ENCODE measurements around the gene TXNDC9.
"Not testable (repeated sequence)": the region's sequence is repeated elsewhere in the genome, so short reads cannot be mapped to it uniquely, and the experiment has no call there.

Gene TXNDC9

DNA sequence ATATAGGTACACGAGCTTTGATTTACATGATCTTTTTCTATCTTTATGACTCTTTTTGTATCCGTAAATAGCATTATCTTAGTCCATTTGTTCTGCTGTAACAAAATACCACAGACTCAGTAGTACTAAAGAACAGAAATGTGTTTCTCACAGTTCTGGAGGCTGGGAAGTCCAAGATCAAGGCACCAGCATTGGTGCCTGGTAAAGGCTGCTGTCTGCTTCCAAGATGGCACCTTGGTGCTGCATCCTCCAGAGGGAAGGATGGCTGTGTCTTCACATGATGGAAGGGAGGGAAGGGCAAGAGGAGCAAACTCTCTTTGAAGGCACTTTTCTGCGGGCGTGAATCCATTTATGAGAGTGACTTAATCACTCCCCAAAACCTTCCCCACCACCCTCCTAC is 37.0 kb upstream of the TXNDC9 start:
- TF ChIP-seq CTCF (IDR thresholded peaks at IDR 0.05; ENCODE audit: insufficient read depth, low read depth, low read length, missing control alignments), result no peak
- no peak overlapping the region for H3K4me3 ChIP-seq (ENCODE audit: low read length)
- DNase-seq (ENCODE audit: low read depth), result no peak

DNA sequence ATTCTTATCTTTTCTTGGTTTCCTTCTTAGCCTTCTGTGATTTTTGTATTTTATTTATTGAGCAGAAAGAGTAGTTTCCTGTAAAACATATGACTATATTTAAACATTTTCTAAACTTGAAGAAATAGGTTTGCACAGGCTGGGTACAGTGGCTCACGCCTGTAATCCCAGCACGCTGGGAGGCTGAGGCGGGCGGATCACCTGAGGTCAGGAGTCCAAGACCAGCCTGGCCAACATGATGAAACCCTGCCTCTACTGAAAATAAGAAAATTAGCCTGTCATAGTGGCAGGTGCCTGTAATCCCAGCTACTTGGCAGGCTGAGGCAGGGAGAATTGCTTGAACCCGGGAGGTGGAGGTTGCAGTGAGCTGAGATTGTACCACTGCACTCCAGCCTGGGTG is 32.7 kb upstream of the TXNDC9 start:
- H3K4me3 ChIP-seq (ENCODE audit: low read length); DNase-seq (ENCODE audit: low read depth): not testable (repeated sequence)

DNA sequence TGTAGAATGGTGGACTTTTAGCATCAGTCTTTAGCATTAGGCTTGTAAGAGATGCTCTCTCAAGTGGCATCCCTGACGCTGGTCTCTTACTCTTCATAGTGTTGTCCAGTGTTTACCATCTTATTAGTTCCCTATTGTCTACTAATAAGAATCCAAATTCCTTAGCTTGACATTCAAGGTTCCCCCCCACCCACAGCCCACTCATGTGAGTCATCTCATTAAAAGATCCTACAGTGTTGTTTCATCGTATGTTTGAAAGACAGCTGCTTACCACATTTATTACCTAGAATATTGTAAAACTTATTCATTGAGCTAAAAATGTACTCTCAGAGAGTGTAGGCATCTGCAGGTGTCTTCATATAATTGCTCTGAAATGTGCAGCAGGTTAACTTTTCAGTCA is 29.5 kb upstream of the TXNDC9 start:
- DNase-seq (ENCODE audit: low read depth), result no peak
- no peak overlapping the region for H3K4me3 ChIP-seq (ENCODE audit: low read length)
- no peak for TF ChIP-seq CTCF (IDR thresholded peaks at IDR 0.05; ENCODE audit: insufficient read depth, low read depth, low read length, missing control alignments)

GRCh38 chr2:99356853-99357252 is 20.7 kb upstream of the TXNDC9 start:
- no peak overlapping the region for H3K4me3 ChIP-seq (ENCODE audit: low read length)
- TF ChIP-seq CTCF (IDR thresholded peaks at IDR 0.05; ENCODE audit: insufficient read depth, low read depth, low read length, missing control alignments), result no peak

GRCh38 chr2:99354825-99355224 is 18.7 kb upstream of the TXNDC9 start:
- not testable (repeated sequence) for DNase-seq (ENCODE audit: low read depth)

More at GRCh38 chr2:99356853-99357252, 20.7 kb upstream of the TXNDC9 start:
- DNase-seq (ENCODE audit: low read depth), result no peak

GRCh38 chr2:99354070-99354469 is 17.9 kb upstream of the TXNDC9 start:
- H3K4me3 ChIP-seq (ENCODE audit: low read length), result no peak overlapping the region
- DNase-seq (ENCODE audit: low read depth), result no peak
- TF ChIP-seq CTCF (IDR thresholded peaks at IDR 0.05; ENCODE audit: insufficient read depth, low read depth, low read length, missing control alignments), result no peak

More at GRCh38 chr2:99354825-99355224, 18.7 kb upstream of the TXNDC9 start:
- not testable (repeated sequence) for H3K4me3 ChIP-seq (ENCODE audit: low read length)

GRCh38 chr2:99350194-99350593 is 14.1 kb upstream of the TXNDC9 start:
- DNase-seq (ENCODE audit: low read depth), result no peak
- no peak overlapping the region for H3K4me3 ChIP-seq (ENCODE audit: low read length)
- no peak for TF ChIP-seq CTCF (IDR thresholded peaks at IDR 0.05; ENCODE audit: insufficient read depth, low read depth, low read length, missing control alignments)

DNA sequence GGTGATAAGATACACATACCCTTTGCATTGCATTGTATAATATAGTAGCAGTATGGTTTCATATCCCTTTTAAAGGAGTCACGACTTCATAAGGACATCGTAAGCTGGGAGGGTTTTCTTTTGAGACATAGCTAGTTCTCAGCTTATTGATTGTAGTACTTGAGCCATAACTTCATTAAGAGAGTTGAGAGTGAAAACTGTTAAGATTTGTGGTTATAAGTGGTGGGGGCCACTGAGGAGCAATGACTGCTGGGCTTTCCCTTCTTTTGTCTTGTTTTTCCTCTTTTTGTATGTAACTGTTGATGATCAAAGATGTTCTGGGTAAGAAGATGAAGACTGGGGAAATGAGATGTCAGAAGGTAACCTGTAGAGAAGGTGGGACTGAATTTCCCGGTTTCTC is 12.0 kb upstream of the TXNDC9 start:
- TF ChIP-seq CTCF (IDR thresholded peaks at IDR 0.05; ENCODE audit: insufficient read depth, low read depth, low read length, missing control alignments), result no peak
- no peak overlapping the region for H3K4me3 ChIP-seq (ENCODE audit: low read length)
- no peak for DNase-seq (ENCODE audit: low read depth)
